Loucy (cell line): Measurements from ENCODE around the gene MEGF9.

Source experiments
- EZH2phosphoT487 ChIP-seq: fragments of 200-600 bp; IDR thresholded peaks from 2 replicates; pipeline ENCODE4 v1.6.1; 2018; ENCODE audit warnings: antibody characterized with exemption, mild to moderate bottlenecking, moderate library complexity, borderline replicate concordance
- TF ChIP-seq, protein P1 (sequence below): fragments of 200-600 bp; sonication (generic); conservative IDR thresholded peaks from 2 replicates; pipeline ENCODE4 v1.5.1; 2014; ENCODE audit warnings: mild to moderate bottlenecking, antibody characterized with exemption, low read length

DNA sequence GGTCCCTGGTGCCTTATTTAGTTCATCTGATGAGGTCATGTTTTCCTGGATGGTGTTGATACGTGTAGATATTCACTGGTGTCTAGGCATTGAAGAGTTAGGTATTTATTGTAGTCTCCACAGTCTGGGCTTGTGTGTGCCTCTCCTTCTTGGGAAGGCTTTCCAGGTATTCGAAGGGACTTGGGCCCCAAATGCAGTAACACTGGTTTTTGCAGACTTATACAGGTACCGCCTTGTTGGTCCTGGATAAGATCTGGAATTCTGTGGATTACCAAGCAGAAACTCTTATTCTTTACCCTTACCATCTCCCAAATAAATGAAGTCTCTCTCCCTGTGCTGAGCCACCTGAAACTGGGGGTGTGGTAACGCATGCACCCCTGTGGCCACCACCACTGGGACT, 34.1 kb downstream of the MEGF9 start:
- TF ChIP-seq, protein P1, sequence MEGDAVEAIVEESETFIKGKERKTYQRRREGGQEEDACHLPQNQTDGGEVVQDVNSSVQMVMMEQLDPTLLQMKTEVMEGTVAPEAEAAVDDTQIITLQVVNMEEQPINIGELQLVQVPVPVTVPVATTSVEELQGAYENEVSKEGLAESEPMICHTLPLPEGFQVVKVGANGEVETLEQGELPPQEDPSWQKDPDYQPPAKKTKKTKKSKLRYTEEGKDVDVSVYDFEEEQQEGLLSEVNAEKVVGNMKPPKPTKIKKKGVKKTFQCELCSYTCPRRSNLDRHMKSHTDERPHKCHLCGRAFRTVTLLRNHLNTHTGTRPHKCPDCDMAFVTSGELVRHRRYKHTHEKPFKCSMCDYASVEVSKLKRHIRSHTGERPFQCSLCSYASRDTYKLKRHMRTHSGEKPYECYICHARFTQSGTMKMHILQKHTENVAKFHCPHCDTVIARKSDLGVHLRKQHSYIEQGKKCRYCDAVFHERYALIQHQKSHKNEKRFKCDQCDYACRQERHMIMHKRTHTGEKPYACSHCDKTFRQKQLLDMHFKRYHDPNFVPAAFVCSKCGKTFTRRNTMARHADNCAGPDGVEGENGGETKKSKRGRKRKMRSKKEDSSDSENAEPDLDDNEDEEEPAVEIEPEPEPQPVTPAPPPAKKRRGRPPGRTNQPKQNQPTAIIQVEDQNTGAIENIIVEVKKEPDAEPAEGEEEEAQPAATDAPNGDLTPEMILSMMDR: no peak
- TF ChIP-seq EZH2phosphoT487: no peak
